K562 (cell line): Measurements from ENCODE around the gene AKT2.

Source experiments
- CTCF ChIP-seq, 3 experiments: IDR thresholded peaks in 2 of 3; conservative IDR thresholded peaks in 1 of 3; 2 replicates each; pipeline ENCODE4 v1.5.1; 2011 to 2012; ENCODE audit warnings: low read length in 3 of 3, mild to moderate bottlenecking in 3 of 3, control low read depth in 2 of 3, improper control_type of control experiment in 1 of 3, inconsistent platforms in 1 of 3, low read depth in 1 of 3, mixed read lengths in 1 of 3, moderate library complexity in 1 of 3; ENCODE audit not compliant: insufficient read depth in 2 of 3
- E2F1 ChIP-seq: sonication (generic); formaldehyde crosslinking; IDR thresholded peaks from 2 replicates; pipeline ENCODE4 v1.8.1; 2023; ENCODE audit warnings: mild to moderate bottlenecking, missing genetic modification reagents, moderate library complexity
- ELF1 ChIP-seq: fragments of 200-800 bp; sonication (Bioruptor generic); IDR thresholded peaks from 2 replicates; pipeline ENCODE4 v1.6.1; 2016; ENCODE audit warnings: missing genetic modification characterization, missing compliant biosample characterization
- FOS ChIP-seq: IDR thresholded peaks from 3 replicates; pipeline ENCODE4 v1.6.1; 2011; ENCODE audit not compliant: insufficient read length; ENCODE audit errors: extremely low read depth
- IRF2 ChIP-seq: sonication (generic); formaldehyde crosslinking; IDR thresholded peaks from 2 replicates; pipeline ENCODE4 v1.8.1; 2022; ENCODE audit warnings: mild to moderate bottlenecking, missing genetic modification reagents
- RAD21 ChIP-seq, 2 experiments: fragments of 250-450 bp in 1 of 2; fragments of 450-650 bp in 1 of 2; sonication (Bioruptor Pico) in 1 of 2; formaldehyde crosslinking in 1 of 2; IDR thresholded peaks in 1 of 2; conservative IDR thresholded peaks in 1 of 2; 2 replicates each; pipeline versions ENCODE4 v1.4.0 to v1.8.0; 2020 to 2022; ENCODE audit warnings: mild to moderate bottlenecking in 2 of 2, moderate library complexity in 1 of 2
- REST ChIP-seq, 2 experiments: fragments of 450-650 bp; formaldehyde crosslinking in 1 of 2; IDR thresholded peaks; 2 replicates each; pipeline versions ENCODE4 v1.4.0 to v1.6.1; 2014 to 2020; ENCODE audit warnings: mild to moderate bottlenecking in 2 of 2, borderline replicate concordance in 1 of 2, low read depth in 1 of 2
- ZZZ3 ChIP-seq: fragments of 450-650 bp; IDR thresholded peaks from 2 replicates; pipeline ENCODE4 v1.6.1; 2016; ENCODE audit warnings: antibody characterized with exemption, mild to moderate bottlenecking, moderate library complexity

GRCh38 chr19:40237791-40238190 lies 47.4 kb downstream of the AKT2 start:
- TF ChIP-seq CTCF (IDR thresholded peaks at IDR 0.05 in 2 of 3, conservative IDR thresholded peaks at IDR 0.05 in 1 of 3; ENCODE audit: insufficient read depth in 2 of 3, low read depth in 1 of 3, low read length in 3 of 3), result no peak
- no peak for TF ChIP-seq E2F1 (CRISPR knock-in tag)
- TF ChIP-seq REST (IDR thresholded peaks at IDR 0.05; ENCODE audit: borderline replicate concordance), result no peak
- TF ChIP-seq REST (CRISPR knock-in tag; IDR thresholded peaks at IDR 0.05; ENCODE audit: low read depth), result no peak
- TF ChIP-seq FOS, result no peak
- no peak for TF ChIP-seq ELF1
- no peak for TF ChIP-seq ZZZ3
- TF ChIP-seq RAD21 (CRISPR knock-in tag; conservative IDR thresholded peaks at IDR 0.05 in 1 of 2, IDR thresholded peaks at IDR 0.05 in 1 of 2), result no peak
- TF ChIP-seq IRF2 (CRISPR knock-in tag), result no peak
